ENCODE measurements around the gene DNAJC2. TPM values are rescaled to one million over a fixed set of nuclear protein-coding genes. Genes with fewer than 3 reads are reported as not detected.

The DNAJC2 gene
- total RNA-seq, 1 experiment from 2014 or later = 71.6 TPM

DNA sequence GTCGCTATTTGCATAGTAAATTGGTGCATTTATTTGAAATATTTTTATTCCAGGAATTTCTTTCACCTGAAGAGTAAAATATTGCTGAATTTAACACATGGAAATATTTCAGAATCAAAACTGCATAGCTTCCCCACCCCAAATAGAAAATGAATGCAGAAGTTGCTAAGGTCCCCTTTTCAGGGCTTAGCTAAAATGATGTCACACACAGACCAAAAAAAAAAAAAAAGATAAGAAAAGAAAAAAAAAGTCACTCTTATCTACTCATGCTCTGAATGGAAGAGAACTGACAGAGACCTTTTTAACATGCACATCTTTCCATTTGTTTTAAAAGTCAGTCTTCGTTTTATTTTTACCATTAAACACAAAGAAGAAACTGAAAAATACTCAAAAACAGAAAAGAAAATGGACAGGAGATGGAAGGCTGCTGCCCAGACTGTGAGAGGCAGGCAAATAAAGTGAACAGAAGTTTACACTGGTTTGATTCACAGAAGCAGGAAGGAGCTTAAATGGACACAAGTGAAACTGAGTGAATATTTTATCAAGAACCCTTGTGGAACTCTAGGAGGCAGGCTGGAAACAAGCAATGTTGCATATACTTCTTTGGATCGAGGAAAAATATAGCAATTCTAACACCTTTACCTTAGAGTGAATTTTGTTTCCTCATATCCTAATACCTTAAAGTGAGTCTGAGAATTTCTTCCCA lies 34.9 kb upstream of the DNAJC2 start:
- peaks cover 5% of the 10 kb centered on the region for H3K4me1 Mint-ChIP-seq (ENCODE audit: low read depth, unreplicated experiment)
- H3K36me3 Mint-ChIP-seq (ENCODE audit: insufficient read depth, unreplicated experiment) = no peaks in the 10 kb centered on the region
- H3K36me3 ChIP-seq (ENCODE audit: control insufficient read depth, insufficient read depth, low read length) = no peaks in the 10 kb centered on the region
- H3K27me3 Mint-ChIP-seq (ENCODE audit: insufficient read depth, unreplicated experiment) = no peaks in the 10 kb centered on the region
- H3K9me3 Mint-ChIP-seq (ENCODE audit: unreplicated experiment) = no peaks in the 10 kb centered on the region
- no peak overlapping the region for H3K4me3 Mint-ChIP-seq (ENCODE audit: unreplicated experiment)
- BruUV-seq (replicated peaks) = no TSS peak
- no peaks in the 10 kb centered on the region for H3K27me3 ChIP-seq (replicated peaks; ENCODE audit: control insufficient read depth, insufficient read depth, low read length)
- ChIA-PET CTCF (no interaction called here), POLR2A (interaction anchor here (0.6 kb wide), 1 partner anchor 39 kb away, joined by 9 read pairs; no protein-coding TSS in a partner anchor)
- intact Hi-C loops (cut with micrococcal nuclease; ENCODE audit: unreplicated experiment) = no loop called here
- no peak for DNase-seq
- H3K4me3 ChIP-seq (ENCODE audit: low read depth, low read length) = no peak overlapping the region
- H3K27ac Mint-ChIP-seq (ENCODE audit: unreplicated experiment) = no peak overlapping the region
- TF ChIP-seq, protein P1, sequence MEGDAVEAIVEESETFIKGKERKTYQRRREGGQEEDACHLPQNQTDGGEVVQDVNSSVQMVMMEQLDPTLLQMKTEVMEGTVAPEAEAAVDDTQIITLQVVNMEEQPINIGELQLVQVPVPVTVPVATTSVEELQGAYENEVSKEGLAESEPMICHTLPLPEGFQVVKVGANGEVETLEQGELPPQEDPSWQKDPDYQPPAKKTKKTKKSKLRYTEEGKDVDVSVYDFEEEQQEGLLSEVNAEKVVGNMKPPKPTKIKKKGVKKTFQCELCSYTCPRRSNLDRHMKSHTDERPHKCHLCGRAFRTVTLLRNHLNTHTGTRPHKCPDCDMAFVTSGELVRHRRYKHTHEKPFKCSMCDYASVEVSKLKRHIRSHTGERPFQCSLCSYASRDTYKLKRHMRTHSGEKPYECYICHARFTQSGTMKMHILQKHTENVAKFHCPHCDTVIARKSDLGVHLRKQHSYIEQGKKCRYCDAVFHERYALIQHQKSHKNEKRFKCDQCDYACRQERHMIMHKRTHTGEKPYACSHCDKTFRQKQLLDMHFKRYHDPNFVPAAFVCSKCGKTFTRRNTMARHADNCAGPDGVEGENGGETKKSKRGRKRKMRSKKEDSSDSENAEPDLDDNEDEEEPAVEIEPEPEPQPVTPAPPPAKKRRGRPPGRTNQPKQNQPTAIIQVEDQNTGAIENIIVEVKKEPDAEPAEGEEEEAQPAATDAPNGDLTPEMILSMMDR (IDR thresholded peaks at IDR 0.05; ENCODE audit: insufficient read depth in 1 of 2, low read depth in 1 of 2, low read length in 1 of 2, severe bottlenecking in 1 of 2, unreplicated experiment in 1 of 2) = no peak
- H3K9me3 ChIP-seq = no peaks in the 10 kb centered on the region
- H3K4me1 ChIP-seq = no peaks in the 10 kb centered on the region

DNA sequence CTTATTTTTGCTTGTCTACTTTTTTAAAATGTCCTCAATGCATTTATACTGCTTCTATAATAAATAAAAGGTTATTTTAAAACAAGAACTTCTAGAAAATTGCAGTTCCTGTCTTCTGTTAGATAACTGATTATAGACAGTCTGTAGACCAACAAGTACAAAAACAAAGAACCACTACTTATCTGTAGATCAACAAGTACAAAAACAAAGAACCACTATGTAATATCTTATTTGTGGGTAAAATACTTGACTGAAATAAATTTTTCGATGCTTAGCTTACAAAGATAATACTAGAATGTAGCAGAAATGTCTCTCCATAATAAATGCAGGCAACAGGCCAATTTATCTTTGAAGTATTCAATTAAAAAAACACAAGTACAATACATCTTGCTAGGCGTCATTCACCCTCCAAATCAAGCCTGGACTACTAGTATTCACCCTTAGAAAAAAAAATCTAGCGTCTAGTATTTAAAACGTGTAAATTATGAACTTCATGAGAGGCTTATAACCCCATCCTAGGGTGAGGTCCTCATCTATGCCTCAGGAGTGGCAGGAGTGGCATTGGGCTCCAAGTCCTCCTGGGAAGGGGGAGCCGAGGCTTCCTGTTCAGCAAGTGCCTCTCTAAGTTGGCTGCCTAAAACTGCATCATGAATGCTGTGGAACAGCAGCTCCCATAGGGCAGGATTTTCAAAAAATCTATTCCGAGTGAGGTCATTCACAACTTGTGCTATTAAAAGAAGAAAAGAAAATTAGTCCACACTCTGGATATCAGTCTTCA lies 29.5 kb upstream of the DNAJC2 start:
- no peaks in the 10 kb centered on the region for H3K9me3 ChIP-seq
- Mint-ChIP-seq H3K36me3 (ENCODE audit: insufficient read depth, unreplicated experiment) (peaks cover under 1% of the 10 kb centered on the region), H3K4me3 (ENCODE audit: unreplicated experiment) (no peak overlapping the region), H3K4me1 (ENCODE audit: low read depth, unreplicated experiment) (no peaks in the 10 kb centered on the region), H3K27me3 (ENCODE audit: insufficient read depth, unreplicated experiment) (no peaks in the 10 kb centered on the region), H3K27ac (ENCODE audit: unreplicated experiment) (no peak overlapping the region), H3K9me3 (ENCODE audit: unreplicated experiment) (no peaks in the 10 kb centered on the region)
- no TSS peak for BruUV-seq (replicated peaks)
- ChIA-PET POLR2A (no interaction called here), CTCF (no interaction called here)
- no peak overlapping the region for H3K4me3 ChIP-seq (ENCODE audit: low read depth, low read length)
- H3K36me3 ChIP-seq (ENCODE audit: control insufficient read depth, insufficient read depth, low read length) = no peaks in the 10 kb centered on the region
- no peaks in the 10 kb centered on the region for H3K27me3 ChIP-seq (replicated peaks; ENCODE audit: control insufficient read depth, insufficient read depth, low read length)
- intact Hi-C loops (cut with micrococcal nuclease; ENCODE audit: unreplicated experiment) = loop anchor here (5.0 kb wide), 1 partner anchor 33 kb away; no protein-coding TSS in a partner anchor
- TF ChIP-seq, protein P1 (IDR thresholded peaks at IDR 0.05; ENCODE audit: insufficient read depth in 1 of 2, low read depth in 1 of 2, low read length in 1 of 2, severe bottlenecking in 1 of 2, unreplicated experiment in 1 of 2) = no peak
- no peak for DNase-seq
- H3K4me1 ChIP-seq = no peaks in the 10 kb centered on the region

DNA sequence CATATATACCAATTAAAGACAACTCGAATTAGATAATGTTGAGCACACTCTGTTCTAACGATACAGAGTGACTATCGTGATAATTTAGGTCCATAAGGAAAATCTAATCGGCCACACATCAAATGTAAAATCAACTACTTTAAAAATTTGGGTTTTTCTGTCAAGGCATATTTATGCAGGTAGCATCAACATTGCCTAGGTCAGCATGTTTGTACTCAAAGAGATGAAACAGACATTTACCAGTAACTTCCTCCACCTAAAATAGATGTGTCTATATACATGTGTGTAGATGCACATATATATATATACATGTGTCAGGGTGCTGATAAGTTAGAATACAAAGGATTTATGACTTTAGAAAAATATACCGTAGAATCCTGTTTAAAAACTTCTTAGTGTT lies 24.9 kb upstream of the DNAJC2 start:
- H3K9me3 ChIP-seq = no peaks in the 10 kb centered on the region
- no peak for DNase-seq
- no peaks in the 10 kb centered on the region for H3K27me3 ChIP-seq (replicated peaks; ENCODE audit: control insufficient read depth, insufficient read depth, low read length)
- Mint-ChIP-seq H3K36me3 (ENCODE audit: insufficient read depth, unreplicated experiment) (peaks cover 42% of the 10 kb centered on the region), H3K9me3 (ENCODE audit: unreplicated experiment) (no peaks in the 10 kb centered on the region), H3K27ac (ENCODE audit: unreplicated experiment) (no peak overlapping the region), H3K27me3 (ENCODE audit: insufficient read depth, unreplicated experiment) (no peaks in the 10 kb centered on the region), H3K4me3 (ENCODE audit: unreplicated experiment) (no peak overlapping the region), H3K4me1 (ENCODE audit: low read depth, unreplicated experiment) (no peaks in the 10 kb centered on the region)
- no TSS peak for BruUV-seq (replicated peaks)
- ChIA-PET POLR2A (no interaction called here), CTCF (no interaction called here)
- intact Hi-C loops (cut with micrococcal nuclease; ENCODE audit: unreplicated experiment) = no loop called here
- TF ChIP-seq, protein P1 (IDR thresholded peaks at IDR 0.05; ENCODE audit: insufficient read depth in 1 of 2, low read depth in 1 of 2, low read length in 1 of 2, severe bottlenecking in 1 of 2, unreplicated experiment in 1 of 2) = no peak
- H3K4me3 ChIP-seq (ENCODE audit: low read depth, low read length) = no peak overlapping the region
- H3K36me3 ChIP-seq (ENCODE audit: control insufficient read depth, insufficient read depth, low read length) = no peaks in the 10 kb centered on the region
- no peaks in the 10 kb centered on the region for H3K4me1 ChIP-seq
